Subcutaneous adipose tissue (tissue), 4 donors: ENCODE results near the gene PCDHB6. TPM values are rescaled to one million over a fixed set of nuclear protein-coding genes. Genes with fewer than 3 reads are reported as not detected.

Experiments used
- total RNA-seq, 4 donors: library from RNA; depleted of rRNA; stranded (reverse); fragments of >200 nt; gene quantifications; one replicate each; pipeline ENCODE4 v1.1.0, GENCODE V29; 2016
- TF ChIP-seq, protein P1 (sequence below): fragments of 450-650 bp; IDR thresholded peaks from one replicate; pipeline ENCODE4 v1.5.1; 2016; ENCODE audit warnings: low read depth, mild to moderate bottlenecking, control low read depth, antibody characterized with exemption, moderate library complexity

Gene PCDHB6
- total RNA-seq = 1 to 10 TPM in 1 of 4 donors, under 1 TPM in 2, not detected in 1; 0.85 to 1.3 (median 0.94) TPM

DNA sequence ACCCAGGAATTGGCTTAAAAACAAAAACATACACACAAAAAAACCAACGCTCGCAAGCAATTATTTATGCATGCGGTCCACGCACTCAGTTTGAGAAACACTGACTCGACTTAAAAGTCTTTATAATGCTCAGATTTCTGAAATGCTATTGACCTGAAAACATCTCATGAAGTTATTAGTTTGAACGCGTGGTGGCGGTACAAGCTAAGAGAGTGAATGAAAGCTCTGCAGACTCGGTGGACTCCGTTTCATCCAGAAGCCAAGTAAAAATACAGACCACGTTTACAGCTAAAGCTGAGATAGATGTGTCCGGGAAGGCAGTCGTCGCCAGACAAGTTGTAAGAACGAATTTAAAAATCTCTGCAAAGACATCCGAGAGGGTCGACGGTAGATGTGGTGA is at the start of gene PCDHB6:
Gene PCDHB6, plus strand, starts transcription at position 246 of the 400 bp plus-strand sequence. CDS start 201 bp downstream, outside the sequence.
- TF ChIP-seq, protein P1, sequence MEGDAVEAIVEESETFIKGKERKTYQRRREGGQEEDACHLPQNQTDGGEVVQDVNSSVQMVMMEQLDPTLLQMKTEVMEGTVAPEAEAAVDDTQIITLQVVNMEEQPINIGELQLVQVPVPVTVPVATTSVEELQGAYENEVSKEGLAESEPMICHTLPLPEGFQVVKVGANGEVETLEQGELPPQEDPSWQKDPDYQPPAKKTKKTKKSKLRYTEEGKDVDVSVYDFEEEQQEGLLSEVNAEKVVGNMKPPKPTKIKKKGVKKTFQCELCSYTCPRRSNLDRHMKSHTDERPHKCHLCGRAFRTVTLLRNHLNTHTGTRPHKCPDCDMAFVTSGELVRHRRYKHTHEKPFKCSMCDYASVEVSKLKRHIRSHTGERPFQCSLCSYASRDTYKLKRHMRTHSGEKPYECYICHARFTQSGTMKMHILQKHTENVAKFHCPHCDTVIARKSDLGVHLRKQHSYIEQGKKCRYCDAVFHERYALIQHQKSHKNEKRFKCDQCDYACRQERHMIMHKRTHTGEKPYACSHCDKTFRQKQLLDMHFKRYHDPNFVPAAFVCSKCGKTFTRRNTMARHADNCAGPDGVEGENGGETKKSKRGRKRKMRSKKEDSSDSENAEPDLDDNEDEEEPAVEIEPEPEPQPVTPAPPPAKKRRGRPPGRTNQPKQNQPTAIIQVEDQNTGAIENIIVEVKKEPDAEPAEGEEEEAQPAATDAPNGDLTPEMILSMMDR = no peak

DNA sequence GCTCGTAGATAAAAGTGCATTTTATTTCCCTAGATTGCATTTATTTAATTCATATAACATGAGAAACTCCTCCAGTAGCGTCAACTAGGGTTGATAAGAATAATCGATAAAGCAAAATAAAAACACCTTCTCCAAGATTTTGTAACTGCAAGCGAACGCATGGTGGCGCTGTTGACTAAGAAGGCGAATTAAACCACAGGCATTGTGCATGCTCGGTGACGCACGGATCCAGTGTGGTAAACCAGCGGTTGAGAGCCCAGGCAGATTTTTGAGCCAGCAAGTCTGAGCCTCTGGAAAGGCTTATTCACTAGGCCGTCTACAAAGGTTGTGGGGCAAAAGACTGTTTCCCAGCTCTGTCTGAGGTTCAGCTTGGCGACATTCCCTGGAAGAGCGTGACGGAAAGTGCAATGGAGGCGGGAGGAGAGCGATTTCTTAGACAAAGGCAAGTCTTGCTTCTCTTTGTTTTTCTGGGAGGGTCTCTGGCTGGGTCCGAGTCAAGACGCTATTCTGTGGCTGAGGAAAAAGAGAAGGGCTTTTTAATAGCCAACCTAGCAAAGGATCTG is 49.5 kb upstream of the PCDHB6 start, which contains the start of gene PCDHB3:
Gene PCDHB3, plus strand, starts transcription at position 231 of the 563 bp plus-strand sequence. Its CDS starts 177 bp downstream, at position 408.
- TF ChIP-seq, protein P1 = no peak

DNA sequence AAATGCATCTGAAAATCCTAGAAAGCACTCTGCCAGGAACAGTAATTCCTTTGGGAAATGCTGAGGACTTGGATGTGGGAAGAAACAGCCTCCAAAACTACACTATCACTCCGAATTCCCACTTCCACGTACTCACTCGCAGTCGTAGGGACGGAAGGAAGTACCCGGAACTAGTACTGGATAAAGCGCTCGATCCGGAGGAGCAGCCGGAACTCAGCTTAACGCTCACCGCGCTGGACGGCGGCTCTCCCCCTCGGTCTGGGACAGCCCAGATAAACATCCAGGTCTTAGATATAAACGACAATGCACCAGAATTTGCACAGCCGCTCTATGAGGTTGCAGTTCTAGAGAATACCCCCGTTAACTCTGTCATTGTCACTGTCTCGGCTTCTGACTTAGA is 48.8 kb upstream of the PCDHB6 start:
- TF ChIP-seq, protein P1 = no peak

DNA sequence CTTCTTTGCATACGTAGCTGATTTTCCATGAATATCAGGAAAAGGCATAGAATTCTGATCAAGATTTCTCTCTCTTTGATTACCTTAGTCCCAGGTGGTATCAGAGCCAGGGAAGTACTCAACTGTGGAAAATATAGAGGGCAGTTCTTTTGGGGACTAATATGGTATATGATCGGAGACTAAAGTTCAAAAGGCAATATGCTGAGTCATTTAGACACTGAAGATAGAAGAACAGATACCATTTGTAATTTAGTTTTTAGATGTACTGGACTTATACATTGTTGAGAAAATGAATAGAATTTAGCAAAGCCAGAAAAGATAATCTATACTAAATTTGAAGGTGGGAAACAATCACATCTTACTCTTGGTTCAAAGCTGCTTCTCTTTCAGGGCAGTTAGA is 44.5 kb upstream of the PCDHB6 start:
- TF ChIP-seq, protein P1 = no peak

DNA sequence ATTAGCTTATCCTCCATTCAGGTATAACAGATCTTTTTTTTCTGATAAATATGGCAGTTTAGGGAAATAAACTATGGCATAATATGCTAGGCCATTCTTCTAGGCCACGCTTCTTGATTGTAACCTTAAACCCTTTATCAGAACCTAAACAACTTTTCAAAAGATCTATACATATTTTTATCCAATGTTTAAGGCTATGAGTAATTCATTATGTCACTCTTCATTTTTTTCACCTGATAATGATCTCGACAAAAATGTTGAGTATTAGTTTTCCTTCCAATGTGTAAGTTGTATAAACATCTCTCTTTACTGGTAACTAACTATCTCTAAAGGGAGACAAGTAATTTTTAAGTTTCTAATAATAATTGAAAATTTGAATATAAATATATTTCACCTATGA is 30.6 kb upstream of the PCDHB6 start:
- TF ChIP-seq, protein P1 = no peak

DNA sequence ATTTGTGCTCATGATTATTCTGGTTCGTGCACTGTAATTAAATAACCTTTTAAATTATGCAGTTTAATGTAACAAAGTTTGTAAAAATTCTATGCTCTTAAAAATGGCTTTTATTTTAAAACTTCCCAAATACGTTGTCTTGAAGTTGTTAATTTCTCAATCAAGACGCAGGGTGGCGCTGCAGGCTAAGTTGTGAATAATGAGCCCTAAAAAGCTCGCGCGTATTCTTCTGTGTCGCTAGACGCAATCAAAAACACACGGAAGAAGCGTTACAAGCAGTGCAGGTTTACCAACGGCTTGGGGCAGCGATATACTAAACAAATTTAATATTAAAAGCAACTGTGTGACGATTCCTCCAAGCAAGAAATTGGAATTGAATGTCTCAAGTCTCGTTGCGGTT is 28.3 kb upstream of the PCDHB6 start, which contains the start of gene PCDHB4:
Gene PCDHB4, plus strand, starts transcription at position 256 of the 400 bp plus-strand sequence. CDS start 181 bp downstream, outside the sequence.
- TF ChIP-seq, protein P1 = no peak

DNA sequence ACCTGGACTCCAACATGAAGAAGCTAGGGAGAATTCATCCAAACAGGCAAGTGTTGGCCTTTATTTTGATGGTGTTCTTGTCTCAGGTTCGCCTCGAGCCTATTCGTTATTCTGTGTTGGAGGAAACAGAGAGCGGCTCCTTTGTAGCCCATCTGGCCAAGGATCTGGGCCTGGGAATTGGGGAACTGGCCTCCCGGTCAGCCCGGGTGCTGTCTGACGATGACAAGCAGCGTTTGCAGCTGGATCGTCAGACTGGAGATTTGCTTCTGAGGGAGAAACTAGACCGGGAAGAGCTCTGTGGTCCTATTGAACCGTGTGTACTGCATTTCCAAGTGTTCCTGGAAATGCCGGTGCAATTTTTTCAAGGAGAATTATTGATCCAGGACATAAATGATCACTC is 27.9 kb upstream of the PCDHB6 start:
- TF ChIP-seq, protein P1 = no peak
